NB4 (cell line): ENCODE data around the gene CRADD.

Source experiments
- TF ChIP-seq, protein P1 (sequence below): IDR thresholded peaks from one replicate; pipeline ENCODE4 v1.5.1; 2012; ENCODE audit warnings: low read depth, low read length
- TF ChIP-seq, protein P2 (sequence below): IDR thresholded peaks from 2 replicates; pipeline ENCODE4 v1.6.1; 2011; ENCODE audit warnings: low read depth, low read length

DNA sequence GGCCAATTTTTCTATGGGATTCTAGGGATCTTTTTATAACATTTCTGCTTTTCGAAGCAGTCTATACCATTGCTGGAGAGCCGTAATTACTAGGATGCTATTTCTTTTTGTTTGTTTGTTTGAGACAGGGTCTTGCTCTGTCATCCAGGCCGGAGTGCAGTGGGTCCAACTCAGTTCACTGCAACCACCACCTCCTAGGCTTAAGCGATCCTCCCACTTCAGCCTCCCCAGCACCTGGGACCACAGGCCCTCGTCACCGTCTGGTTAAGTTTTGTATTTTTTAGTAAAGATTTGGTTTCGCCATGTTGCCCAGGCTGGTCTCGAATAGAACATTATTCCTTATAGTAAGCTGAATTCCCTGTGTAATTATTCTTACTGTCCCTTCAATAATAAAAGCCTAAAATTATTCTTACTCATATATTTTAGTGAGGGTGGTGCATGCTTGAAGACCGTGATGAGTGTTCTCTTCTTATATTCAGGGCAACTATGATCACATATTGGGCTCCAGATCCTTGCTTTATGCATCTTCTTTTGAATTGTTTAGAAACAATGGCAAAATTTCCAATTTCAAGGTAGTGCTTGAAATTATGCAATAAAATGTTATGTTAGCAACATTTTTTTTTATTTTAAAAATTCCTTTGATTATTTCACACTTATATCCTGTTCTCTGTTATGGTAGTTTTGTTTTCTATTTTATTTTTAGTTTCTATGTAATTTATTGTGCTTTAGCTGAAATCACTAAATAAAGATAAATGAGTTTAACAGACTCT is 66.2 kb downstream of the CRADD start:
- TF ChIP-seq, protein P1, sequence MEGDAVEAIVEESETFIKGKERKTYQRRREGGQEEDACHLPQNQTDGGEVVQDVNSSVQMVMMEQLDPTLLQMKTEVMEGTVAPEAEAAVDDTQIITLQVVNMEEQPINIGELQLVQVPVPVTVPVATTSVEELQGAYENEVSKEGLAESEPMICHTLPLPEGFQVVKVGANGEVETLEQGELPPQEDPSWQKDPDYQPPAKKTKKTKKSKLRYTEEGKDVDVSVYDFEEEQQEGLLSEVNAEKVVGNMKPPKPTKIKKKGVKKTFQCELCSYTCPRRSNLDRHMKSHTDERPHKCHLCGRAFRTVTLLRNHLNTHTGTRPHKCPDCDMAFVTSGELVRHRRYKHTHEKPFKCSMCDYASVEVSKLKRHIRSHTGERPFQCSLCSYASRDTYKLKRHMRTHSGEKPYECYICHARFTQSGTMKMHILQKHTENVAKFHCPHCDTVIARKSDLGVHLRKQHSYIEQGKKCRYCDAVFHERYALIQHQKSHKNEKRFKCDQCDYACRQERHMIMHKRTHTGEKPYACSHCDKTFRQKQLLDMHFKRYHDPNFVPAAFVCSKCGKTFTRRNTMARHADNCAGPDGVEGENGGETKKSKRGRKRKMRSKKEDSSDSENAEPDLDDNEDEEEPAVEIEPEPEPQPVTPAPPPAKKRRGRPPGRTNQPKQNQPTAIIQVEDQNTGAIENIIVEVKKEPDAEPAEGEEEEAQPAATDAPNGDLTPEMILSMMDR = no peak
- TF ChIP-seq, protein P2, sequence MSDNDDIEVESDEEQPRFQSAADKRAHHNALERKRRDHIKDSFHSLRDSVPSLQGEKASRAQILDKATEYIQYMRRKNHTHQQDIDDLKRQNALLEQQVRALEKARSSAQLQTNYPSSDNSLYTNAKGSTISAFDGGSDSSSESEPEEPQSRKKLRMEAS = no peak
